Measurements from ENCODE around the gene PAN3.
A peak's percentile ranks its signal among the peaks of the same experiment; 100 is the strongest.
"Not testable (repeated sequence)": the region's sequence is repeated elsewhere in the genome, so short reads cannot be mapped to it uniquely, and the experiment has no call there.

Gene PAN3

DNA sequence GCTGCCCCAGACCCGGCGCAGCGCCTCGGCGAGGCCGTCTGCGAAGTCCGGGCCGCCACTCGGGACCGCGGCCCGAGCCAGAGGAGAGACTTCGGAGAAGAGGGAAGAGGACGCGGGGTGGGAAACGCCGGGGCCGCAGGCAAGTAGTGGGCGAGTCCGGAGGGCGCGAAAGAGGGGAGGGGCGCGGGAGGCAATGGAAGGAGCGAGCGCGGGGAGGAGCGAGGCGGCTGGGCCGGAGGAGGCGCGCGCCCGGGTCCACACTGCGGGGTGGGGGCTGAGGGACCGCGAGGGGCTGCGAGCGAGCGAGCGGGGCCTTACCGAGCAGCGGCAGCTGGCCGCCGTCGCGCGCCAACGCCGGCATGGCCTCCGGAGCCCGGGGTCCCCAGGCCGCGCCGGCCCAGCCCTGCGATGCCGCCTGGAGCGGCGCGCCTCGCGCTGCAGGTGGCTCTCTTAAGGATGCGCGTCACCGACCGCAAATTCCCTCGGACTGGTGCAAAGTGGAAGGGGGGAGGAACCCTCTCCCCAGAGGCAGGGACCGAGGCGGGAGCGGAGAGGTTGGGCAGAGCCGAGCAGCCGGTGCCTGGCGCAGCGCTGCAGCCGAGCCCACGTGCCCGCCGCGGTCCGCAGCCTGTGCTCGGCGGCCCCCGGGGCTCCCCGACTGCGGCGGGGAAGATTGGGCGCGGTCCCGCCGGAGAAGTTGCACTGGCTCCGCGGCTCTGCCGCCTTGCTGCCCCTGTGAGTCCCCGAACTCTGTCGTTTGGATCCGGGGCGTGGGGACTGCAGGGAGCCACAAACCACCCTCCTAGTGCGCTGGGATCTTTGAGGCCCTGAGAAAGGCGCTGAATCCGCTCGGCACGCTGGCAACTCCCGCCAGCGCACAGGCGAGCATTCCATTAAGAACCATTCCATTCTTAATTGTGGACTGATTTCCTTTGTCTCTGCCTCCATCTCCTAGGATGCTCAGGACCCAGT lies 37.9 kb upstream of the PAN3 start, which contains the start of gene FLT3:
FLT3 (minus strand) TSS at position 427 of the 972 bp plus-strand sequence; CDS start at position 361, 66 bp downstream.
- peaks cover 10 to 56% (median 13%) of the 10 kb centered on the region in 3 experiments for H3K27me3 ChIP-seq (ENCODE audit: control insufficient read depth in 3 of 3, insufficient read depth in 3 of 3, low read depth in 1 of 3, low read length in 3 of 3)
- WGBS, 2 donors (ENCODE audit: extremely low coverage in 2 of 2, insufficient read length in 2 of 2, insufficient replicate concordance in 1 of 2), result no CpG with 5 or more reads among the region's 106 CpGs

DNA sequence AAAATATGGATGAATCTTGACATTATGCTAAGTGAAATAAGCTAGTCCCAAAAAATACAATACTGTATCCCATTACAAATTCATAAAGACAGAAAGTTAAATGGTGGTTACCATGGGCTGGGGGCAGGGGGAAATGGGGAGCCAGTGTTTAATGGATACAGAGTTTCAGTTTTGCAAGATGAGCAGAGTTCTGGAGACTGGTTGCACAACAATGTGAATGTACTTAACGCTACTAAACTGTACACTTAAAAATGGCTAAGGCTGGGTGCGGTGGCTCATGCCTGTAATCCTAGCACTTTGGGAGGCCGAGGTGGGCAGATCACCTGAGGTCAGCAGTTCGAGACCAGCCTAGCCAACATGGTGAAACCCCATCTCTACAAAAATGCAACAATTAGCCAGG lies 36.5 kb upstream of the PAN3 start:
- not testable (repeated sequence) for H2BK12ac ChIP-seq (ENCODE audit: low read length); H3K4me2 ChIP-seq (ENCODE audit: insufficient read depth, low read length, poor library complexity, severe bottlenecking); H2AK5ac ChIP-seq (ENCODE audit: low read depth, low read length); H2BK15ac ChIP-seq (ENCODE audit: low read length); H2BK5ac ChIP-seq (ENCODE audit: low read length); H4K91ac ChIP-seq (ENCODE audit: low read depth, low read length, poor library complexity); H3K79me1 ChIP-seq (ENCODE audit: low read depth, low read length); H3K4ac ChIP-seq (ENCODE audit: low read length); H3K4me1 ChIP-seq (ENCODE audit: control insufficient read depth in 2 of 2, insufficient read depth in 1 of 2, low read depth in 1 of 2, low read length in 2 of 2); H4K8ac ChIP-seq (ENCODE audit: low read depth, low read length); H3K18ac ChIP-seq (ENCODE audit: low read length); H3K9ac ChIP-seq (ENCODE audit: low read depth, low read length, poor library complexity); H3K14ac ChIP-seq (ENCODE audit: low read length); H3K23ac ChIP-seq (ENCODE audit: low read depth, low read length, poor library complexity); H2BK120ac ChIP-seq (ENCODE audit: low read depth, low read length); H2AFZ ChIP-seq (ENCODE audit: low read length); H3K27ac ChIP-seq (replicated peaks; ENCODE audit: low read length); H3K36me3 ChIP-seq (replicated peaks in 1 of 2; ENCODE audit: control insufficient read depth in 2 of 2, insufficient read depth in 2 of 2, low read length in 2 of 2); H3K4me3 ChIP-seq (ENCODE audit: low read length in 2 of 2); DNase-seq (ENCODE audit: low spot score); H3K9me3 ChIP-seq (replicated peaks in 1 of 2; ENCODE audit: control insufficient read depth in 2 of 2, insufficient read depth in 1 of 2, low read depth in 1 of 2, low read length in 2 of 2)
- peaks cover 10 to 51% (median 13%) of the 10 kb centered on the region in 3 experiments for H3K27me3 ChIP-seq (ENCODE audit: control insufficient read depth in 3 of 3, insufficient read depth in 3 of 3, low read depth in 1 of 3, low read length in 3 of 3)
- WGBS, 2 donors (ENCODE audit: extremely low coverage in 2 of 2, insufficient read length in 2 of 2, insufficient replicate concordance in 1 of 2), result no CpG with 5 or more reads among the region's 4 CpGs

More for the DNA sequence above, 37.9 kb upstream of the PAN3 start, which contains the start of gene FLT3:
- peak within 1 kb of the TSS; percentile 84 for H3K18ac ChIP-seq (ENCODE audit: low read length)
- no peak within 1 kb of the TSS for H2BK120ac ChIP-seq (ENCODE audit: low read depth, low read length)
- no peak within 1 kb of the TSS for H3K27ac ChIP-seq (replicated peaks; ENCODE audit: low read length)
- DNase-seq (ENCODE audit: low spot score), result peak; percentile 48
- peak within 1 kb of the TSS; percentile 41 for H2BK12ac ChIP-seq (ENCODE audit: low read length)
- H3K4me3 ChIP-seq (ENCODE audit: low read length in 2 of 2), result peak within 1 kb of the TSS; percentile 51 to 81
- peak within 1 kb of the TSS; percentile 90 for H3K23ac ChIP-seq (ENCODE audit: low read depth, low read length, poor library complexity)
- peak within 1 kb of the TSS; percentile 90 for H3K14ac ChIP-seq (ENCODE audit: low read length)
- H2AFZ ChIP-seq (ENCODE audit: low read length), result peak within 1 kb of the TSS; percentile 99
- peak within 1 kb of the TSS; percentile 66 for H2BK5ac ChIP-seq (ENCODE audit: low read length)
- H4K8ac ChIP-seq (ENCODE audit: low read depth, low read length), result no peak within 1 kb of the TSS
- H3K36me3 ChIP-seq (replicated peaks in 1 of 2; ENCODE audit: control insufficient read depth in 2 of 2, insufficient read depth in 2 of 2, low read length in 2 of 2), result no peaks in the 10 kb centered on the region
- peak within 1 kb of the TSS; percentile 98 for H2BK15ac ChIP-seq (ENCODE audit: low read length)
- peak within 1 kb of the TSS; percentile 82 for H3K9ac ChIP-seq (ENCODE audit: low read depth, low read length, poor library complexity)
- H3K79me1 ChIP-seq (ENCODE audit: low read depth, low read length), result no peaks in the 10 kb centered on the region
- H2AK5ac ChIP-seq (ENCODE audit: low read depth, low read length), result no peak within 1 kb of the TSS
- H4K91ac ChIP-seq (ENCODE audit: low read depth, low read length, poor library complexity), result no peak within 1 kb of the TSS
- H3K4me2 ChIP-seq (ENCODE audit: insufficient read depth, low read length, poor library complexity, severe bottlenecking), result peak within 1 kb of the TSS; percentile 99
- H3K4ac ChIP-seq (ENCODE audit: low read length), result no peak within 1 kb of the TSS
- H3K4me1 ChIP-seq (ENCODE audit: control insufficient read depth in 2 of 2, insufficient read depth in 1 of 2, low read depth in 1 of 2, low read length in 2 of 2), result peaks cover 0 to 4% of the 10 kb centered on the region in 2 donors
- H3K9me3 ChIP-seq (replicated peaks in 1 of 2; ENCODE audit: control insufficient read depth in 2 of 2, insufficient read depth in 1 of 2, low read depth in 1 of 2, low read length in 2 of 2), result peaks cover 1 to 6% of the 10 kb centered on the region in 2 donors

DNA sequence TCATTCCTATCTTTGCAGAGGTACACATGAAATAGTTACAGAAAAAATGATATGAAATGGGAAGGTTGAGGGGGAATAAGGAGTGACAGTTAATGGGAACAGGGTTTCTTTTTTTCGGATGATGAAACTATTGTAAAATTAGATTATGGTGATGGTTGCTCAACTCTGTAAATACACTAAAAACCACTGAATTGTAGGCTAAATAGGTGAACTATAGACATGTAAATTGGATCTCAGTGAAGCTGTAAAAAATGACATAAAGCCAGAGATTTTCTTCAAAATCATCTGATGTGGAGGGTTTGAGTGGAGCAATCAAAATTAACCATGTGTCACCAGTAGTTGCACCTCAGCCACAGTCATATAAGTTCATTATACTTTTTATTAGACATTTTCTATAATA lies 31.4 kb upstream of the PAN3 start:
- no peak overlapping the region for H2BK12ac ChIP-seq (ENCODE audit: low read length)
- H3K4me2 ChIP-seq (ENCODE audit: insufficient read depth, low read length, poor library complexity, severe bottlenecking), result no peak overlapping the region
- H4K8ac ChIP-seq (ENCODE audit: low read depth, low read length), result no peak overlapping the region
- no peak overlapping the region for H2BK5ac ChIP-seq (ENCODE audit: low read length)
- no peak overlapping the region for H3K9ac ChIP-seq (ENCODE audit: low read depth, low read length, poor library complexity)
- no peak overlapping the region for H3K4ac ChIP-seq (ENCODE audit: low read length)
- H4K91ac ChIP-seq (ENCODE audit: low read depth, low read length, poor library complexity), result no peak overlapping the region
- no peaks in the 10 kb centered on the region for H3K79me1 ChIP-seq (ENCODE audit: low read depth, low read length)
- H3K4me1 ChIP-seq (ENCODE audit: control insufficient read depth in 2 of 2, insufficient read depth in 1 of 2, low read depth in 1 of 2, low read length in 2 of 2), result no peaks in the 10 kb centered on the region
- no peak overlapping the region for H2AK5ac ChIP-seq (ENCODE audit: low read depth, low read length)
- DNase-seq (ENCODE audit: low spot score), result no peak
- no peak overlapping the region for H2AFZ ChIP-seq (ENCODE audit: low read length)
- no peak overlapping the region for H3K18ac ChIP-seq (ENCODE audit: low read length)
- no CpG with 5 or more reads among the region's 1 CpG for WGBS, 2 donors (ENCODE audit: extremely low coverage in 2 of 2, insufficient read length in 2 of 2, insufficient replicate concordance in 1 of 2)
- H3K14ac ChIP-seq (ENCODE audit: low read length), result no peak overlapping the region
- peaks cover 0 to 1% of the 10 kb centered on the region in 2 donors for H3K36me3 ChIP-seq (replicated peaks in 1 of 2; ENCODE audit: control insufficient read depth in 2 of 2, insufficient read depth in 2 of 2, low read length in 2 of 2)
- H3K27me3 ChIP-seq (ENCODE audit: control insufficient read depth in 3 of 3, insufficient read depth in 3 of 3, low read depth in 1 of 3, low read length in 3 of 3), result peaks cover 0 to 20% (median 0%) of the 10 kb centered on the region in 3 experiments
- no peak overlapping the region for H3K23ac ChIP-seq (ENCODE audit: low read depth, low read length, poor library complexity)
- no peak overlapping the region for H2BK120ac ChIP-seq (ENCODE audit: low read depth, low read length)
- H2BK15ac ChIP-seq (ENCODE audit: low read length), result no peak overlapping the region
- no peak overlapping the region for H3K4me3 ChIP-seq (ENCODE audit: low read length in 2 of 2)
- no peak overlapping the region for H3K27ac ChIP-seq (replicated peaks; ENCODE audit: low read length)
- no peaks in the 10 kb centered on the region for H3K9me3 ChIP-seq (replicated peaks in 1 of 2; ENCODE audit: control insufficient read depth in 2 of 2, insufficient read depth in 1 of 2, low read depth in 1 of 2, low read length in 2 of 2)

- H4K8ac ChIP-seq (ENCODE audit: low read depth, low read length), result no peak overlapping the region
- peaks cover 0 to 16% (median 0%) of the 10 kb centered on the region in 3 experiments for H3K27me3 ChIP-seq (ENCODE audit: control insufficient read depth in 3 of 3, insufficient read depth in 3 of 3, low read depth in 1 of 3, low read length in 3 of 3)
- no peak overlapping the region for H3K4me2 ChIP-seq (ENCODE audit: insufficient read depth, low read length, poor library complexity, severe bottlenecking)
- no peaks in the 10 kb centered on the region for H3K9me3 ChIP-seq (replicated peaks in 1 of 2; ENCODE audit: control insufficient read depth in 2 of 2, insufficient read depth in 1 of 2, low read depth in 1 of 2, low read length in 2 of 2)
- H2AFZ ChIP-seq (ENCODE audit: low read length), result no peak overlapping the region
- no peak overlapping the region for H2BK120ac ChIP-seq (ENCODE audit: low read depth, low read length)
- no peak overlapping the region for H3K14ac ChIP-seq (ENCODE audit: low read length)
- no peak overlapping the region for H2BK15ac ChIP-seq (ENCODE audit: low read length)
- no peaks in the 10 kb centered on the region for H3K4me1 ChIP-seq (ENCODE audit: control insufficient read depth in 2 of 2, insufficient read depth in 1 of 2, low read depth in 1 of 2, low read length in 2 of 2)
- H2AK5ac ChIP-seq (ENCODE audit: low read depth, low read length), result no peak overlapping the region
- H3K79me1 ChIP-seq (ENCODE audit: low read depth, low read length), result no peaks in the 10 kb centered on the region
- no peak overlapping the region for H3K4me3 ChIP-seq (ENCODE audit: low read length in 2 of 2)
- no peak overlapping the region for H3K23ac ChIP-seq (ENCODE audit: low read depth, low read length, poor library complexity)
- H3K36me3 ChIP-seq (replicated peaks in 1 of 2; ENCODE audit: control insufficient read depth in 2 of 2, insufficient read depth in 2 of 2, low read length in 2 of 2), result peaks cover 0 to 1% of the 10 kb centered on the region in 2 donors
- WGBS, 2 donors (ENCODE audit: extremely low coverage in 2 of 2, insufficient read length in 2 of 2, insufficient replicate concordance in 1 of 2), result no CpG with 5 or more reads among the region's 3 CpGs
- no peak overlapping the region for H2BK12ac ChIP-seq (ENCODE audit: low read length)
- H3K18ac ChIP-seq (ENCODE audit: low read length), result no peak overlapping the region
- H4K91ac ChIP-seq (ENCODE audit: low read depth, low read length, poor library complexity), result no peak overlapping the region
- no peak for DNase-seq (ENCODE audit: low spot score)
- H3K4ac ChIP-seq (ENCODE audit: low read length), result no peak overlapping the region
- no peak overlapping the region for H3K27ac ChIP-seq (replicated peaks; ENCODE audit: low read length)
- H3K9ac ChIP-seq (ENCODE audit: low read depth, low read length, poor library complexity), result no peak overlapping the region
- H2BK5ac ChIP-seq (ENCODE audit: low read length), result no peak overlapping the region
These were observed 27.9 kb upstream of the PAN3 start for GRCh38 chr13:28110414-28110813.
